RWPE1 (cell line): ENCODE measurements around the gene GPER1.
"Not testable (repeated sequence)": the region's sequence is repeated elsewhere in the genome, so short reads cannot be mapped to it uniquely, and the experiment has no call there.

Experiments
- CTCF ChIA-PET: fragments of 350-600 bp; sonication (Branson Sonifier 250); formaldehyde crosslinking; extraction: SDS; loops from one replicate; lab custom pipeline; 2021; lab: Yijun Ruan, JAX
- POLR2A ChIA-PET: fragments of 400-600 bp; formaldehyde crosslinking; extraction: SDS; loops from one replicate; lab custom pipeline; 2020; ENCODE audit warnings: antibody characterized with exemption; ENCODE audit not compliant: low non-redundant PET; lab: Yijun Ruan, JAX
- DNase-seq: peaks from one replicate; pipeline ENCODE4 v3.0.0; 2012; ENCODE audit warnings: low spot score
- H3K27ac ChIP-seq: fragments of 450-650 bp; 2 replicates; pipeline ENCODE4 v1.5.1; 2017
- CTCF ChIP-seq: fragments of 450-650 bp; conservative IDR thresholded peaks from 2 replicates; pipeline ENCODE4 v1.5.1; 2017; ENCODE audit warnings: low read depth, mild to moderate bottlenecking

Gene GPER1

DNA sequence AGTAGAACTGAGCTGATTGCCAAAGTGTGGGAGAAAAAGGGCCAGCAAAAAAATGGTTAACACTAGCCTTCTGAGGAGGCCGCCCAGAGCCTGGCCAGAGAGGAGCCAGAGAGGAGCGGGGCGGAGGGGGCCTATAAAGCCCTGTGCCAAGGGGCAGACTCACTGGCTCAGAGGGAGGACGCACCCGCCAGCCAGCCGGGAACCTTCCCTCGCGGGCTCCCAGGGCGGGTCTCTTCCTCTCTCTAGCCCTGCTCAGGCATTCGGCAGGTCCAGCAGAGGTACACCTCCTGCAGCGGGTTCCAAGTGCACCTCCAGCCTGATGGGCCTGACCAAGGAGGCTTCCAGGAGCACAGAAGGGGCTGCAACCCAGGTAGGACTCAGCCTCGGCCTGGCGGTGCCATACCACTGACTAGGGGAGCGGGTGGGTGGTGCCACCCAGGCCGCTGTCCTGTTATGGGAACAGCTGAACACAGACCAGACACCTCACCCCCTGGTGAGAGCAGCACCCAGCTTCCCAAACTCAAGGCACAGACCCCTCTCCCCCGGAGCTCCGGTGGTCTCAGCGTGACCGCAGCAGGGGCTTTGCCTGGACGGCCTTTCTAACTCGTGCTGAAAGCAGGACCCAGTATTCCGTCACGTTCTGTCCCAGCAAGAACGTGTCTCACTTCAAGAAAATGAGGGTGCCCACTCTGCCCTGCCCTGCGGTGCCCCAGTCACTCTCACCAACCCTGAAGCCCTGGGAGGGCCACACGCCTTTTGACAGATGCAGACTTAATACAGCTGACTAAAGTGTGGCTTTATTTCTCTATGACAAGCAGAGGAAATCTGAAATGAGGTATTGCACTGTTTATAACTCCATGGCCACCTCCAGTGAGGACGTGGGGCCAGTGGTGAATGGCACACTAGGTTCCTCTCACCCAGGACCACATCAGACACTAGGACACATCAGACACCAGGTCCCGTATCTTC lies at the start of gene GPER1:
TSS of gene GPER1 (plus strand) at position 162 of the 969 bp plus-strand sequence. CDS start 3,616 bp downstream, outside the sequence.
- ChIA-PET POLR2A (no interaction called here), CTCF (interaction anchor here (1.4 kb wide), 1 partner anchor 54 kb away, joined by 3 read pairs; no protein-coding TSS in a partner anchor)
- peak within 1 kb of the TSS; percentile 65 for H3K27ac ChIP-seq
- DNase-seq = peak; percentile 65
- no peak for TF ChIP-seq CTCF

DNA sequence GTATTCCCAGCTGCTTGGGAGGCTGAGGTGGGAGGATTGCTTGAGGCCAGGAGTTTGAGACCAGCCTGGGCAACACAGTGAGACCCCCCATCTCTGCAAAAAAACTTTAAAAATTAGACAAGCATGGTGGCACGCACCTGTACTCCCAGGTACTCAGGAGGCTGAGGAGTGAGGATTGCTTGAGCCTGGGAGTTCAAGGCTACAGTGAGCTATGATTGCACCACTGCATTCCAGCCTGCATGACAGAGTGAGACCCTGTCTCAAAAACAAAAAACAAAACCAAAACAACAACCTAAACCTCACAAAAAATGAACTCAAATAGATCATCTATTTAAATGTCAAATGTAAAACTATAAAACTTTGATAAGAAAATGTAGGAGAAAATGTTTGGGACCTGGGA lies 47.7 kb upstream of the GPER1 start:
- POLR2A ChIA-PET, DNase-seq, H3K27ac ChIP-seq: not testable (repeated sequence)
- CTCF ChIA-PET = interaction anchor here (0.6 to 2.4 kb wide), 4 partner anchors 25 to 1334 kb away, joined by 3 to 11 read pairs (median 4); no protein-coding TSS in a partner anchor

DNA sequence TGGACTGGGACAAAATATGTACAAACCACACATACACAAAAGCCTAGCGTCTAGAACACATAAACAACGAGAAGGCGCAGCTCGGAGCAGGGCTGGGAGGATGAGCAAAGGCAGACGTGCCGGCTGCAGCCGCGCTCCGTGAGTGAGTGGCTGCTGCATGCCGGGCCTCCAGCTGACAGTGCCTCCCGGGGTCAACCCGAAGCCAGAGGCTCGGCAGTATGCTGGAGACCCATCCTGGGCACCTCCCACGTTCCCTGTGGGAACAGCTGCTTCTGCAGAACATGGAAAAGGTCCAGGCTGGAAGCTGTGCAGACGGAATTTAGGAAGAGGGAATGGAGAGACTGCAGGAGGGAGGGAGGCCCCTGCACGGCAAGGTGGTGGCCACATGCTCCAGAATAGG lies 47.1 kb upstream of the GPER1 start:
- ChIA-PET CTCF (interaction anchor here (0.6 to 2.4 kb wide), 4 partner anchors 25 to 1334 kb away, joined by 3 to 11 read pairs (median 4); no protein-coding TSS in a partner anchor), POLR2A (no interaction called here)
- H3K27ac ChIP-seq = no peak overlapping the region
- DNase-seq = no peak
- no peak for TF ChIP-seq CTCF

DNA sequence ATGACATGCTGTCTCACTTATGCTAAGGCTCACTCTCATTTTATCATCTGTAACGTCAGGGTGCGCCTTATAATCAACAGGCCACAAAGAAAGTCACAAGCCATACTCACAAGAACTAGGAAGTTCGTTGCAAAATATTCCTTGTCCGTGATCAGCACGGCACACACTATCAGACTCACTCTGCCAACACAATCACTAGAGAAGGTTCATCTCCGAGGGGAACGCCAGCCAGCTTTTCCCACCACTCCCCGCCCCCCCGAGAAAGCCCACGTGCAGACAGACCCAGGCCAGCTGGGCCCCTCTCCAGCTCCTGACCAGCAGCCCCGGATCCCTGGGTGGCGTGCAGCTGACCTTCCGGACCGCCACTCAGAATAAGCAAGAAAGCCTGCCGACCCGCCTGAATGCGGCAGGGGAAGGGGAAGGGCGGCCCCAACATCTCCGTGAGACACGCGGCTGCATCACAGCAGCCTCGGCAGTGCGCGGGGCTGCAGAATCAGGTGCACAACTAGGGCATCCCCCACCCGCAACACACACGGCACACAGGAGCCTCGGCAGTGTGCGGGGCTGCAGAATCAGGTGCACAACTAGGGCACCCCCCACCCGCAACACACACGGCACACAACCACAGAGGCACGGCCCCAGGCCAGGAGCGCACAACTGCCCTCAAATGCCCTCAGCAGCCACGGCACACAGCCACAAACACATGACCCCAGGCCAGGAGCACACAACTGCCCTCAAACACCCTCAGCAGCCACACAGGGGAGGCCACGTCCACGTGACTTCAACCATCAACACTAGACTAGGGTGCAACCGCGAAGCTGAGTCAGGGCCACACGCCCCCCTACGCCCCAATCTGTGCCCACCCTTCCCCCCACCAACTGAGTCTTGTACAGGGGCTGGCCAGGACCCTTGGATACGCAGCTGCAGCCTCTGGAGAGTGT lies 46.1 kb upstream of the GPER1 start:
- TF ChIP-seq CTCF = no peak
- peak overlapping the region; percentile 88 for H3K27ac ChIP-seq
- DNase-seq = no peak
- ChIA-PET CTCF (interaction anchor here (2.4 kb wide), 1 partner anchor 49 kb away, joined by 11 read pairs; no protein-coding TSS in a partner anchor), POLR2A (interaction anchor here (0.6 kb wide), 1 partner anchor 15 kb away, joined by 4 read pairs; no protein-coding TSS in a partner anchor)

GRCh38 chr7:1042492-1042833 lies 45.5 kb upstream of the GPER1 start:
- no peak for TF ChIP-seq CTCF
- no peak for DNase-seq
- CTCF ChIA-PET = interaction anchor here (2.4 kb wide), 1 partner anchor 50 kb away, joined by 11 read pairs; no protein-coding TSS in a partner anchor
- POLR2A ChIA-PET = interaction anchor here (0.6 kb wide), 1 partner anchor 15 kb away, joined by 4 read pairs; no protein-coding TSS in a partner anchor
- H3K27ac ChIP-seq = peak overlapping the region; percentile 88

- ChIA-PET CTCF (no interaction called here), POLR2A (no interaction called here)
- no peak for TF ChIP-seq CTCF
- DNase-seq = no peak
- H3K27ac ChIP-seq = peak overlapping the region; percentile 88
Measured at GRCh38 chr7:1043552-1044188, 44.2 kb upstream of the GPER1 start.
